Hepatocyte (in vitro differentiated cells): Measurements from ENCODE around the gene PAQR5. TPM values are rescaled to one million over a fixed set of nuclear protein-coding genes. Genes with fewer than 3 reads are reported as not detected.
A peak's percentile ranks its signal among the peaks of the same experiment; 100 is the strongest.

Experiments
- DNase-seq: peaks from one replicate; pipeline ENCODE4 v3.0.0-alpha.2; 2016; ENCODE audit warnings: low spot score
- H2AFZ ChIP-seq: fragments of 200-600 bp; sonication (generic); 2 replicates; pipeline ENCODE4 v1.6.0; 2016; ENCODE audit warnings: antibody characterized with exemption, mild to moderate bottlenecking
- H3K27ac ChIP-seq: fragments of 200-600 bp; sonication (generic); 2 replicates; pipeline ENCODE4 v1.5.1; 2016; ENCODE audit warnings: mild to moderate bottlenecking
- H3K27me3 ChIP-seq: fragments of 200-600 bp; sonication (generic); 2 replicates; pipeline ENCODE4 v1.6.1; 2016
- H3K36me3 ChIP-seq: fragments of 200-600 bp; sonication (generic); replicated peaks from 2 replicates; pipeline ENCODE4 v1.5.1; 2016; ENCODE audit warnings: low read depth; ENCODE audit not compliant: insufficient read depth
- H3K4me1 ChIP-seq: fragments of 200-600 bp; sonication (generic); 2 replicates; pipeline ENCODE4 v1.5.1; 2016; ENCODE audit warnings: mild to moderate bottlenecking, moderate library complexity; ENCODE audit not compliant: insufficient read depth
- H3K4me2 ChIP-seq: fragments of 200-600 bp; sonication (generic); 2 replicates; pipeline ENCODE4 v1.6.0; 2016
- H3K4me3 ChIP-seq: fragments of 200-600 bp; sonication (generic); 2 replicates; pipeline ENCODE4 v1.5.1; 2016; ENCODE audit warnings: mild to moderate bottlenecking
- H3K79me2 ChIP-seq: fragments of 200-600 bp; sonication (generic); 2 replicates; pipeline ENCODE4 v1.6.0; 2017; ENCODE audit warnings: mild to moderate bottlenecking
- H3K9me2 ChIP-seq: fragments of 200-600 bp; sonication (generic); replicated peaks from 2 replicates; pipeline ENCODE4 v1.6.0; 2017; ENCODE audit warnings: mild to moderate bottlenecking; ENCODE audit not compliant: insufficient read depth
- H3K9me3 ChIP-seq: fragments of 200-600 bp; sonication (generic); 2 replicates; pipeline ENCODE4 v1.5.1; 2016; ENCODE audit warnings: low read depth, mild to moderate bottlenecking
- H4K20me1 ChIP-seq: fragments of 200-600 bp; sonication (generic); 2 replicates; pipeline ENCODE4 v1.6.0; 2016; ENCODE audit warnings: mild to moderate bottlenecking; ENCODE audit not compliant: insufficient read depth, poor library complexity, severe bottlenecking
- CTCF ChIP-seq: fragments of 200-600 bp; sonication (generic); IDR thresholded peaks from 2 replicates; pipeline ENCODE4 v1.5.1; 2016; ENCODE audit warnings: antibody characterized with exemption, mild to moderate bottlenecking; ENCODE audit not compliant: poor library complexity
- EZH2 ChIP-seq: fragments of 200-600 bp; sonication (generic); IDR thresholded peaks from 2 replicates; pipeline ENCODE4 v1.6.1; 2016; ENCODE audit warnings: antibody characterized with exemption, mild to moderate bottlenecking, borderline replicate concordance
- EZH2phosphoT487 ChIP-seq: fragments of 200-600 bp; sonication (generic); IDR thresholded peaks from one replicate; pipeline ENCODE4 v1.6.1; 2018; ENCODE audit warnings: antibody characterized with exemption, mild to moderate bottlenecking, low read depth, moderate library complexity; ENCODE audit not compliant: unreplicated experiment, severe bottlenecking
- WGBS: methylation state at CpG from one replicate; pipeline ENCODE4 v1.1.6; 2016; ENCODE audit warnings: low lambda C conversion rate; ENCODE audit errors: missing lambda C conversion rate; 5-methylcytosine and 5-hydroxymethylcytosine counted together
- polyA plus RNA-seq: library from polyadenylated mRNA; unstranded; fragments of >200 nt; fragmentation: Nextera tagmentation; extraction: Ambion mirVana; gene quantifications from 2 replicates; pipeline ENCODE4 v1.2.1, GENCODE V29; 2016
- total RNA-seq: library from RNA; depleted of rRNA; stranded (reverse); fragments of >200 nt; gene quantifications from 2 replicates; pipeline ENCODE4 v1.2.3, GENCODE V29; 2014

Gene PAQR5
- total and polyA plus RNA-seq, 2 experiments from 2014 or later: 2.1 to 2.8 TPM

GRCh38 chr15:69305933-69306568, 7.3 kb downstream of the PAQR5 start:
- H3K4me2 ChIP-seq: no peak overlapping the region
- peak overlapping the region; percentile 26 for H3K27ac ChIP-seq
- no peaks in the 10 kb centered on the region for H4K20me1 ChIP-seq
- H3K4me3 ChIP-seq: no peak overlapping the region
- H2AFZ ChIP-seq: no peak overlapping the region
- TF ChIP-seq CTCF (no peak), EZH2 (no peak), EZH2phosphoT487 (no peak)
- peaks cover 3% of the 10 kb centered on the region for H3K27me3 ChIP-seq
- no peaks in the 10 kb centered on the region for H3K9me3 ChIP-seq
- no peaks in the 10 kb centered on the region for H3K79me2 ChIP-seq
- H3K9me2 ChIP-seq: no peaks in the 10 kb centered on the region
- 97% methylated on average over 9 of the region's 9 CpGs for WGBS
- no peaks in the 10 kb centered on the region for H3K36me3 ChIP-seq
- H3K4me1 ChIP-seq: peaks cover 13% of the 10 kb centered on the region
- DNase-seq: no peak

GRCh38 chr15:69307939-69308338, 9.2 kb downstream of the PAQR5 start:
- Histone ChIP-seq H3K4me3 (no peak overlapping the region), H3K4me2 (no peak overlapping the region), H3K9me2 (no peaks in the 10 kb centered on the region), H4K20me1 (no peaks in the 10 kb centered on the region), H3K9me3 (no peaks in the 10 kb centered on the region), H2AFZ (no peak overlapping the region), H3K4me1 (peaks cover 13% of the 10 kb centered on the region), H3K27me3 (no peaks in the 10 kb centered on the region), H3K27ac (no peak overlapping the region), H3K79me2 (no peaks in the 10 kb centered on the region), H3K36me3 (no peaks in the 10 kb centered on the region)
- no peak for TF ChIP-seq CTCF
- TF ChIP-seq EZH2: no peak
- no peak for TF ChIP-seq EZH2phosphoT487
- DNase-seq: no peak
- 87% methylated on average over 3 of the region's 3 CpGs for WGBS

- H3K27ac ChIP-seq: no peak overlapping the region
- H3K4me1 ChIP-seq: peaks cover 13% of the 10 kb centered on the region
- no peaks in the 10 kb centered on the region for H4K20me1 ChIP-seq
- H3K9me2 ChIP-seq: no peaks in the 10 kb centered on the region
- no peak for TF ChIP-seq EZH2phosphoT487
- TF ChIP-seq CTCF: no peak
- no peak for TF ChIP-seq EZH2
- H2AFZ ChIP-seq: no peak overlapping the region
- no peaks in the 10 kb centered on the region for H3K9me3 ChIP-seq
- no peaks in the 10 kb centered on the region for H3K79me2 ChIP-seq
- H3K4me2 ChIP-seq: no peak overlapping the region
- H3K4me3 ChIP-seq: no peak overlapping the region
- no peaks in the 10 kb centered on the region for H3K36me3 ChIP-seq
- 95% methylated on average over 5 of the region's 5 CpGs for WGBS
- no peaks in the 10 kb centered on the region for H3K27me3 ChIP-seq
- DNase-seq: no peak
Measured at GRCh38 chr15:69308949-69309348, 10.2 kb downstream of the PAQR5 start.
